Tibial artery (tissue), 4 donors: ENCODE data around the gene PRKD2.

ENCODE experiments used
- DNase-seq, 2 donors: peaks; one replicate each; pipeline ENCODE4 v3.0.0-alpha.2; 2019
- H3K27ac ChIP-seq, 2 donors: fragments of 200-600 bp; sonication (generic) in 1 of 2; 1 replicate in 1 of 2; 2 replicates in 1 of 2; pipeline ENCODE4 v1.5.1; 2018 to 2019; ENCODE audit warnings: mild to moderate bottlenecking in 1 of 2
- H3K27me3 ChIP-seq, 2 donors: fragments of 200-600 bp; sonication (generic) in 1 of 2; one replicate each; pipeline versions ENCODE4 v1.5.1 to v1.6.0; 2016 to 2019
- H3K36me3 ChIP-seq, 3 donors: fragments of 200-600 bp; sonication (generic) in 2 of 3; one replicate each; pipeline ENCODE4 v1.5.1; 2016 to 2019; ENCODE audit warnings: mild to moderate bottlenecking in 2 of 3
- H3K4me1 ChIP-seq, 4 donors: fragments of 200-600 bp; sonication (generic) in 2 of 4; 1 replicate in 3 of 4; 2 replicates in 1 of 4; pipeline ENCODE4 v1.5.1; 2016 to 2019
- H3K4me3 ChIP-seq, 2 donors: fragments of 200-600 bp; sonication (generic) in 1 of 2; 1 replicate in 1 of 2; 2 replicates in 1 of 2; pipeline ENCODE4 v1.5.1; 2018 to 2019; ENCODE audit warnings: mild to moderate bottlenecking in 2 of 2
- H3K9me3 ChIP-seq, 3 donors: fragments of 200-600 bp; sonication (generic) in 1 of 3; one replicate each; pipeline ENCODE4 v1.5.1; 2016 to 2019
- intact Hi-C: fragments of 100-400 bp; cut with DNase I; formaldehyde crosslinking; loops from one replicate; pipeline ENCODE4 v1.15.0; 2023; ENCODE audit warnings: low total_unique reads
- TF ChIP-seq, protein P1 (sequence below), 2 experiments: fragments of 200-600 bp in 1 of 2; fragments of 450-650 bp in 1 of 2; IDR thresholded peaks; one replicate each; pipeline ENCODE4 v1.5.1; 2017 to 2019; ENCODE audit warnings: antibody characterized with exemption in 2 of 2, mild to moderate bottlenecking in 1 of 2, moderate library complexity in 1 of 2

The PRKD2 gene

DNA sequence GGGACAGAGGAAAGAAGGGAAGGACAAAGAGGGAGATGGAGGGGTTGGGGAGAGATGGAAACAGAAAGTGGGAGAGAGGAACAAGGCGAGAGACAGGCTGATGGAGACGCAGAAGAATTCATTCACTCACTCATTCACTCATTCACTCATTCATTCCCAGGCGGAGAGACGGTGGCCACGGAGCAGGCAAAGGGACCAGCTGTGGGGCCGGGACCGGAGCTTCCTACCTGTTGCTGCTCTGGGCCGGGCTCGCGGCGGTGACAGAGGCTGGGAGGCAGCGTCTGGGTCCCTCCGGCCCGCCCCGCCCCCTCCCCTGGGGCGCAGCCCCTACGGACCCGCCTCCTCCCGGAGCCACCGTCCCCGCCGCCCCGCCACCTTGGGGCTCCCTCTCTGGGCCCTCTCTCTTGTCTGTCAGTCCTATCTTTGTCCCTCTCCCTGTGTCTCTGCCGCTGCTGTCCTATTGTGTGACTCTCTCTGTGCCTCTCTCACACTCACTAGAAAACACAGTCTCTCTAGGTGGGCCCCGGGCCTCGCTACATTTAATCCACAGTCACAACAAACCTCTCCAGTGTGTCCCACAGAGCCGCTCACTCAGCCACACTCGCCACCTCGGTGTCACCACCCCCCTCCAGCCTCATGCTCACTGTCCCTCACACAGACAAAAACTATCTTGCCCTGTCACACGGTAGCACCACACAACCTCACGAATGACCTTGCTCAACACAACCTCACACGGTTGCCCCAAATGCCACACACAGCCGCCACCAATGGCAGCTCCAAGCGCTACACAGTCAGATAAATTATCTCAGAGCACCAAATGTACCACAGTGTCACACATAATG is 80.8 kb downstream of the PRKD2 start, which contains the start of gene GNG8:
Gene GNG8, minus strand, starts transcription at position 283 of the 842 bp plus-strand sequence. CDS start 1,520 bp downstream, outside the sequence.
- TF ChIP-seq, protein P1, sequence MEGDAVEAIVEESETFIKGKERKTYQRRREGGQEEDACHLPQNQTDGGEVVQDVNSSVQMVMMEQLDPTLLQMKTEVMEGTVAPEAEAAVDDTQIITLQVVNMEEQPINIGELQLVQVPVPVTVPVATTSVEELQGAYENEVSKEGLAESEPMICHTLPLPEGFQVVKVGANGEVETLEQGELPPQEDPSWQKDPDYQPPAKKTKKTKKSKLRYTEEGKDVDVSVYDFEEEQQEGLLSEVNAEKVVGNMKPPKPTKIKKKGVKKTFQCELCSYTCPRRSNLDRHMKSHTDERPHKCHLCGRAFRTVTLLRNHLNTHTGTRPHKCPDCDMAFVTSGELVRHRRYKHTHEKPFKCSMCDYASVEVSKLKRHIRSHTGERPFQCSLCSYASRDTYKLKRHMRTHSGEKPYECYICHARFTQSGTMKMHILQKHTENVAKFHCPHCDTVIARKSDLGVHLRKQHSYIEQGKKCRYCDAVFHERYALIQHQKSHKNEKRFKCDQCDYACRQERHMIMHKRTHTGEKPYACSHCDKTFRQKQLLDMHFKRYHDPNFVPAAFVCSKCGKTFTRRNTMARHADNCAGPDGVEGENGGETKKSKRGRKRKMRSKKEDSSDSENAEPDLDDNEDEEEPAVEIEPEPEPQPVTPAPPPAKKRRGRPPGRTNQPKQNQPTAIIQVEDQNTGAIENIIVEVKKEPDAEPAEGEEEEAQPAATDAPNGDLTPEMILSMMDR (IDR thresholded peaks at IDR 0.05) = no peak
- intact Hi-C loops = no loop called here
- no peak for DNase-seq
- H3K36me3 ChIP-seq = no peaks in the 10 kb centered on the region
- no peaks in the 10 kb centered on the region for H3K27me3 ChIP-seq
- peak within 1 kb of the TSS; percentile 47 to 65 for H3K27ac ChIP-seq
- H3K4me1 ChIP-seq = peaks cover 0 to 46% (median 34%) of the 10 kb centered on the region in 4 donors
- H3K4me3 ChIP-seq = peak within 1 kb of the TSS in 1 of 2 donors; percentile 53
- no peaks in the 10 kb centered on the region for H3K9me3 ChIP-seq

DNA sequence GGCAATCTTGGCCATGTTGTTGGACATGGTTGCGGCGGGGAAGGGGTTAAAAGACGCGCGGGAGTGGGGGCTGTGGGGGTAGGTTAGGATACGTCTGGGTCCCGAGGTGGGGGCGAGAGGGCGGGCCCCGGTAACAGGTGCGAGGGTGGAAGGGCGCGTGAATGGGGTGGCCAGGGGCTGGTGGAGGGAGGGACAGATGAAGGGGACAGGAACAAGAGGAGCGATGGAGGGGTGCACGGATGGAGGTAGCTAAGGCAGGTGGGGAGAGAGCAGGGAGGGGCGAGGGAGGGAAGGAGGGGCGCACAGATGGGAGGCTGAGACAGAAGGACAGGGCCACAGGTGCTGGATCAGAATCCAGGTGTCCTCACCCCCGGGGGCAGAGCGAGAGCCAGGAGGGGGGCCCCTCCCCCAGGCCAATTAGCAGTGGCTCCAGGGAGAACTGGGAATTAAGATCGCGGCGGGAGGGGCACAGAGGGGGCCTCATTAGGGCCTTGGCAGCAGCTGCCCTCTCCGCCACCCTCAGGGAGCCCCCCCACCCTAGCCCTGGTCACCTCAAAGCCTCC is 82.2 kb downstream of the PRKD2 start:
- Histone ChIP-seq H3K27me3 (no peaks in the 10 kb centered on the region), H3K4me1 (peaks cover 0 to 40% (median 30%) of the 10 kb centered on the region in 4 donors), H3K9me3 (no peaks in the 10 kb centered on the region), H3K27ac (peak overlapping the region; percentile 33 to 65), H3K36me3 (no peaks in the 10 kb centered on the region), H3K4me3 (peak overlapping the region; percentile 45 to 53)
- DNase-seq = no peak
- intact Hi-C loops = no loop called here
- TF ChIP-seq, protein P1 (IDR thresholded peaks at IDR 0.05) = no peak

DNA sequence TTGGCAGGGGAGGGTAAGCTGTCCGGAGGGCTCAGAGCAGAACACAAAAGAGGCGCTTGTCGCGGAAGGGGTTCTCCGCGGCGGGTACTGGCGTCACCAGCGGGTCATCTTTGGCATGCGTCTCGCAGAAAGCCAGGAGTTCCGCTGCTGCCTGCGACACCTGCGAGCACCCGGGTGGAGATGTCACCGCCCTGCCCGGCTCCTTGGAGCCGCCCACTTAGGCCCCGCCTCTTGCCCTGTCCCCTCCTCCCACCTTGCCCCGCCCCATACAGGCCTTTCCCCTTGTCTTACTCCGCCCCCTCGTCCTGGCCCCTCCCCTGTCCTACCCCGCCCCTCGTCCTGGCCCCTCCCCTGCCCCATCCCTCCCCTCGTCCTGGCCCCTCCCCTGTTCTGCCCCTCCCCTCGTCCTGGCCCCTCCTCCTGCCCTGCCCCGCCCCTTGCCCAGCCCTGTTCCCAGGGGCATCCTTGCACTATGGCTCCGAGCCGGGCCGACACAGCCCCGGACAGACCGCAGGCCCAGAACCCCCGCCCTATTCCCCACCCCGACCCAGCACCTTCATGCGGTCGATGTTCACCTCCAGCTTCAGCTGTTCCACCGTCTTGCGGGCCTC is 82.8 kb downstream of the PRKD2 start:
- peak overlapping the region; percentile 33 to 65 for H3K27ac ChIP-seq
- H3K4me1 ChIP-seq = peaks cover 0 to 37% (median 26%) of the 10 kb centered on the region in 4 donors
- no peaks in the 10 kb centered on the region for H3K9me3 ChIP-seq
- H3K27me3 ChIP-seq = no peaks in the 10 kb centered on the region
- DNase-seq = peak; percentile 75 to 93
- peak overlapping the region; percentile 45 to 53 for H3K4me3 ChIP-seq
- intact Hi-C loops = no loop called here
- no peaks in the 10 kb centered on the region for H3K36me3 ChIP-seq
- TF ChIP-seq, protein P1 (IDR thresholded peaks at IDR 0.05) = no peak

DNA sequence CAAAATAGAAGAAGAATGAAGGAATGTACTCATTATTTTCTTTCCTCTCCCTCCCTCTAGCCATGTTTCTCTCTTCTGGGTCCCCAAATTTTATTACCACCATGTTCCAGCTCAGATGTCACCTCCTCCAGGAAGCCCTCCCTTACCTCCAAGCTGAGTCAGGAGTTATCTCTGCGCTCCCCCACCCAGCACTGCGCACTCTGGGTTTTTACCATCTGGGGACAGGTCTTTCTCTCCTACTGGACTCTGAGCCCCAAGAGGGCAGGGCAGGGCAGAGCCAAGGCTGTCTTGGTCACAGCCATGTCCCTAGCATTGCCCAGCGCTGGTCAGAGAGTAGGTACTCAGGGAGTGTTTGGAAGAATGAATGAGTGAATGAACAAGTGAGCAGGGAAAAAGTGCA is 83.8 kb downstream of the PRKD2 start:
- Histone ChIP-seq H3K36me3 (no peaks in the 10 kb centered on the region), H3K4me1 (peaks cover 0 to 32% (median 21%) of the 10 kb centered on the region in 4 donors), H3K9me3 (no peaks in the 10 kb centered on the region), H3K4me3 (no peak overlapping the region), H3K27ac (peak overlapping the region in 1 of 2 donors; percentile 58), H3K27me3 (no peaks in the 10 kb centered on the region)
- intact Hi-C loops = no loop called here
- TF ChIP-seq, protein P1 (IDR thresholded peaks at IDR 0.05) = no peak
- no peak for DNase-seq

DNA sequence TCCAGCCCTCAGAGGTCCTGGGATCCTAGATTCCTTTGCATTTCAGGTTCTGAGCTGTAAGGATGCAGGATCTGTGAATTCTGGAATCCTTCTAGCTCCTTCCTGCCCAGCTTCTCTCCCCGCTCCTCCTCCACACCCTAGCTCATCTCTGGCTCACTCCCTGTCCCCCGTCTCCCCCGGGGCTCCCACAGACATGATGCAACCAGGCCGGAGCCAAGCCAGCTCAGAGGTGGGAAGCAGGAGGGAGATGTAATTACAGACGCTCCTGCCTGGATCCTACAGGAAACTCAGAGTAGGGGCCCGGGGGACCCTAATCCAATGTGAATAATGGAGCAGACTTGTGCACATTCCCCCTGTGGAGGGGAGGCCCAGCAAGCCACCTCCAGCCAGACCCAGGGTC is 85.4 kb downstream of the PRKD2 start:
- H3K27ac ChIP-seq = peak overlapping the region in 1 of 2 donors; percentile 7
- H3K36me3 ChIP-seq = no peaks in the 10 kb centered on the region
- H3K4me1 ChIP-seq = peaks cover 0 to 40% (median 26%) of the 10 kb centered on the region in 4 donors
- H3K27me3 ChIP-seq = no peaks in the 10 kb centered on the region
- intact Hi-C loops = no loop called here
- H3K9me3 ChIP-seq = no peaks in the 10 kb centered on the region
- DNase-seq = peak in 1 of 2 donors; percentile 57
- TF ChIP-seq, protein P1 (IDR thresholded peaks at IDR 0.05) = no peak
- no peak overlapping the region for H3K4me3 ChIP-seq
